ENCODE data around the gene OTULIN.

Gene OTULIN

GRCh38 chr5:14744296-14745187 lies 80.0 kb downstream of the OTULIN start:
- DNase-seq = no peak

- no peak for DNase-seq
Observed at GRCh38 chr5:14745188-14745563, 80.7 kb downstream of the OTULIN start.

- DNase-seq = no peak
Observed at GRCh38 chr5:14745753-14746152, 81.2 kb downstream of the OTULIN start.

DNA sequence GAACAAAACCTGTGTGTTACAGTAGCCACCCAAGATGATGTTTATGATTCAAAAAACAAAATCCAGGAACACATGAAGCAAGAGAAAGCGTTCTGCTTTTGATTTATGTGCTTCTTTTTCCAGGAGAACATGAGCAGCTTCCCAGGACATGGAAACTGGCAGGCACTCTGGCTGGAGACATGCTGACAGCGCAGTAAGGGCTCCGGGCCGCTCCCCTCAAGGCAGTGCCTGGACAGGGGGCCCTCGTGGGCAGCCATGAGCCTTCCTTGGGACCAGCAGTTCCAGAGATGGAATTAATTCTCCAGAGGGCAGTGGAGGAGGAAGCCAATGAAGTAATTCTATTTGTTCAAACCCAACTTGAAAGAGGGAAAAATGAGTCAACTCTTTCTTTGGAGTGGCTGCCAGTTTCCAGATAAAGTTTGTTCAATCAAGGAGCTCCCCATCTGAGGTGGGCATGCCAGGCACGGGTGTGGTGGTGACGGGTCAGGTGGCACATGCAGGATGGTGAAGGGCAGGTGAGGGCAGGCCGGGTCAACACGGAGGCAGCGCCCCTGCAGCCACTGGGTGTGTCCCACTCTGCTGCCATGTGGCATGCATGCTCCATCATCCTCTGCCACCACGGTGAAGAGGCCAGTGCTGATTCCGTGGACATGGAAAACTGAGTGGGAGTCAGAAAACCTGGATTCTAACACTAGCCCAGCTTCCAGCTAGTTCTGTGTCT lies 83.8 kb downstream of the OTULIN start:
- no peak for DNase-seq

Measured in NCI-H1436 (cell line).